D721Med (cell line): ENCODE measurements around the gene ERGIC1.
"Not testable (repeated sequence)": the region's sequence is repeated elsewhere in the genome, so short reads cannot be mapped to it uniquely, and the experiment has no call there.

Source experiments
- DNase-seq: peaks from one replicate; pipeline ENCODE4 v3.0.0; 2011; ENCODE audit warnings: low spot score; ENCODE audit not compliant: insufficient read length
- FAIRE-seq: peaks from 2 replicates; lab custom pipeline; 2011; peaks lifted over from hg19 to GRCh38; lab: Jason Lieb, UNC
- CTCF ChIP-seq: IDR thresholded peaks from 2 replicates; pipeline ENCODE4 v1.5.1; 2012; ENCODE audit warnings: mild to moderate bottlenecking, control low read depth; ENCODE audit not compliant: insufficient read depth; ENCODE audit errors: missing control alignments

Gene ERGIC1

GRCh38 chr5:172809774-172810173 lies 24.3 kb upstream of the ERGIC1 start:
- TF ChIP-seq CTCF: no peak
- no peak for DNase-seq
- FAIRE-seq: no peak

- not testable (repeated sequence) for DNase-seq, FAIRE-seq
Observed at GRCh38 chr5:172810996-172811395, 23.1 kb upstream of the ERGIC1 start.

GRCh38 chr5:172815631-172816030 lies 18.4 kb upstream of the ERGIC1 start:
- TF ChIP-seq CTCF: no peak
- no peak for FAIRE-seq
- no peak for DNase-seq

- no peak for DNase-seq
- FAIRE-seq: no peak
- TF ChIP-seq CTCF: no peak
Observed at GRCh38 chr5:172816925-172817562, 17.0 kb upstream of the ERGIC1 start.

GRCh38 chr5:172817664-172818063 lies 16.4 kb upstream of the ERGIC1 start:
- FAIRE-seq (no peak), DNase-seq (no peak)
- TF ChIP-seq CTCF: no peak

GRCh38 chr5:172818081-172818480 lies 16.0 kb upstream of the ERGIC1 start:
- TF ChIP-seq CTCF: no peak
- FAIRE-seq (no peak), DNase-seq (no peak)

- DNase-seq (no peak), FAIRE-seq (no peak)
- TF ChIP-seq CTCF: no peak
Observed at GRCh38 chr5:172819569-172819968, 14.5 kb upstream of the ERGIC1 start.
